ENCODE data around the gene WASF2.

GRCh38 chr1:27435566-27436203 is 54.3 kb downstream of the WASF2 start:
- TF ChIP-seq CTCF (IDR thresholded peaks at IDR 0.05) (no peak), ZFX (IDR thresholded peaks at IDR 0.05; ENCODE audit: borderline replicate concordance) (no peak)
